Naive thymus-derived CD8-positive, alpha-beta T cell (primary cell): Measurements from ENCODE around the gene DHX16. TPM values are rescaled to one million over a fixed set of nuclear protein-coding genes. Genes with fewer than 3 reads are reported as not detected.
A peak's percentile ranks its signal among the peaks of the same experiment; 100 is the strongest.

ENCODE experiments used
- ATAC-seq, 2 donors: fragments of 150-1000 bp; cut with Tn5 transposase in 1 of 2; sonication (Bioruptor Pico), chemical (Tn5 transposase) in 1 of 2; 1 replicate in 1 of 2; 2 replicates in 1 of 2; pipeline ENCODE4 v1.10.0; 2021; ENCODE audit warnings: mild to moderate bottlenecking in 2 of 2, moderate library complexity in 2 of 2
- POLR2A ChIA-PET: fragments of 350-600 bp; sonication (Branson Sonifier 250); formaldehyde crosslinking; loops from one replicate; lab custom pipeline; 2021; ENCODE audit warnings: antibody characterized with exemption; lab: Charles Lee
- DNase-seq, 10 donors: peaks; one replicate each; pipeline versions ENCODE4 v3.0.0 to v3.0.0-alpha.2; 2020 to 2022
- H3K27ac Mint-ChIP-seq, 10 donors: one replicate each; pipeline ENCODE4 v1.8.0; 2020 to 2022; ENCODE audit warnings: mild to moderate bottlenecking in 10 of 10, mixed read lengths in 10 of 10, moderate library complexity in 4 of 10, inconsistent platforms in 1 of 10
- H3K27me3 Mint-ChIP-seq, 5 donors: one replicate each; pipeline ENCODE4 v1.8.0; 2021 to 2022; ENCODE audit warnings: mixed read lengths in 5 of 5
- H3K36me3 Mint-ChIP-seq, 3 donors: one replicate each; pipeline ENCODE4 v1.8.0; 2020 to 2022; ENCODE audit warnings: mixed read lengths in 3 of 3, mild to moderate bottlenecking in 2 of 3, inconsistent platforms in 1 of 3
- H3K4me1 Mint-ChIP-seq, 4 donors: one replicate each; pipeline ENCODE4 v1.8.0; 2021 to 2022; ENCODE audit warnings: mixed read lengths in 4 of 4
- H3K4me3 Mint-ChIP-seq, 10 donors: one replicate each; pipeline ENCODE4 v1.8.0; 2020 to 2022; ENCODE audit warnings: mild to moderate bottlenecking in 10 of 10, mixed read lengths in 10 of 10, moderate library complexity in 6 of 10, inconsistent platforms in 1 of 10
- H3K9me3 Mint-ChIP-seq, 9 donors: one replicate each; pipeline ENCODE4 v1.8.0; 2020 to 2022; ENCODE audit warnings: mixed read lengths in 9 of 9, mild to moderate bottlenecking in 3 of 9, inconsistent platforms in 1 of 9, moderate library complexity in 1 of 9
- polyA plus RNA-seq, 3 donors: library from polyadenylated mRNA; unstranded; fragments of 300-500 nt; fragmentation: Illumina TruSeq; gene quantifications; one replicate each; pipeline ENCODE4 v1.2.3, GENCODE V29; 2021
- total RNA-seq, 8 experiments: library from RNA in 2 of 8; stranded (reverse) in 2 of 8; gene quantifications; one replicate each; pipeline ENCODE4 v1.2.3 and lab custom pipeline; 2021 to 2026

DHX16 gene
- total and polyA plus RNA-seq, 5 experiments from 2014 or later, result 17.7 to 45.6 (median 31.2) TPM

DNA sequence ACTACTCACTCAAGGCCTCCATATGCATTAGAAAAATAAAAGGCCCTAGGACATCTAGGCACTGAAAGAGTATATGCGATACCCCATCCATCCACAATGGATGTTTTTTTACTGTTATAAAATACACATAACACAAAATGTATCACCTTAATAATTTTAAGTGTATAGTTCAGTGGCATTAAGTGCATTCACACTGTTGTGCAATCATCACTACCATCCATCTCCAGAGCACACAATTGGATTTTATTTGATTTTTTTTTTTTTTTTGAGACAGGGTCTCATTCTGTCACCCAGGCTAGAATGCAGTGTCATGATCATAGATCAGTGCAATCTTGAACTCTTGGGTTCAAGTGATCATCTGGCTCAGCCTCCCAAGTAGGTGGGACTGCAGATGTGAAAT lies 41.5 kb upstream of the DHX16 start:
- Mint-ChIP-seq H3K4me3 (no peak overlapping the region), H3K4me1 (peaks cover 30 to 52% (median 48%) of the 10 kb centered on the region in 4 donors), H3K36me3 (peaks cover 0 to 54% (median 24%) of the 10 kb centered on the region in 3 donors), H3K9me3 (no peaks in the 10 kb centered on the region), H3K27me3 (no peaks in the 10 kb centered on the region), H3K27ac (no peak overlapping the region)
- ATAC-seq (no peak), DNase-seq (no peak)
- POLR2A ChIA-PET, result interaction anchor here (14.3 kb wide), 1 partner anchor 36 kb away, joined by 594 read pairs; the partner anchor contains the start of gene DHX16

DNA sequence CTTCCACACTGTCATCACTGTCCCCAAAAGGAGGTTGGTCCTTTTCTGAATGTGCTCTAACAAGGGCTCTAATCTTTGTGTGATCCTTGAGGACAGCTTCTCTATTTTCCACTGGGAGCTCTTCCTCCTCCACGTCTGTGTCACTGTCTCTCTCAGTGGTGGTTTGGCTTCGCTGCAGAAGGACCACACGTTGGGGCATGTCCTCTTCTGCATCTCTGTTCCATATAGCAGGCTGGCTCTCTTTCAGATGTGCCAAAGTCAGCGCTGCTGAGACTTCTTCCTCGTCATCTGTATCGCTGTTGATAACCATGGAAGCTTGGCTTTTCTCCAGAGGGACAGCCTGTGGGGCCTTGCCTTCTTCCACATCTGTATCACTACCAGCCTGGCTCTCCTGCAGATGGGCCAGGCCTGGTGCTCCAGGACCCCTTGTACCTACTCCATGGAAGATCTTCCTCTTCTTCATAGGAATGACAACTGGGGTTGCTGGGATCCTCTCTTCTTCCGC lies 39.7 kb upstream of the DHX16 start:
- no peak for ATAC-seq
- POLR2A ChIA-PET, result interaction anchor here (1.0 to 14.3 kb wide), 5 partner anchors 9 to 88 kb away, joined by 3 to 594 read pairs (median 4); partner anchors contain the start of gene DHX16
- no peak for DNase-seq
- Mint-ChIP-seq H3K27ac (peak overlapping the region in 3 of 10 donors; percentile 56 to 83 (median 70)), H3K27me3 (no peaks in the 10 kb centered on the region), H3K36me3 (peaks cover 6 to 66% (median 25%) of the 10 kb centered on the region in 3 donors), H3K9me3 (no peaks in the 10 kb centered on the region), H3K4me3 (peak overlapping the region in 1 of 10 donors; percentile 34), H3K4me1 (peaks cover 32 to 43% (median 39%) of the 10 kb centered on the region in 4 donors)

GRCh38 chr6:30711758-30712380 lies 39.1 kb upstream of the DHX16 start:
- POLR2A ChIA-PET, result interaction anchor here (0.6 to 14.3 kb wide), 6 partner anchors 8 to 89 kb away, joined by 3 to 594 read pairs (median 4); partner anchors contain the start of gene DHX16
- Mint-ChIP-seq H3K36me3 (peaks cover 6 to 72% (median 28%) of the 10 kb centered on the region in 3 donors), H3K9me3 (no peaks in the 10 kb centered on the region), H3K27ac (peak overlapping the region in 6 of 10 donors; percentile 26 to 83 (median 60)), H3K4me3 (peak overlapping the region in 3 of 10 donors; percentile 26 to 36 (median 34)), H3K4me1 (peaks cover 31 to 37% (median 33%) of the 10 kb centered on the region in 4 donors), H3K27me3 (no peaks in the 10 kb centered on the region)
- DNase-seq, result no peak
- no peak for ATAC-seq

- DNase-seq (no peak), ATAC-seq (no peak)
- Mint-ChIP-seq H3K4me1 (peaks cover 15 to 26% (median 21%) of the 10 kb centered on the region in 4 donors), H3K27ac (peak overlapping the region in 1 of 10 donors; percentile 46), H3K9me3 (no peaks in the 10 kb centered on the region), H3K27me3 (no peaks in the 10 kb centered on the region), H3K4me3 (no peak overlapping the region), H3K36me3 (peaks cover 6 to 81% (median 35%) of the 10 kb centered on the region in 3 donors)
- POLR2A ChIA-PET, result interaction anchor here (0.6 to 1.0 kb wide), 4 partner anchors 10 to 102 kb away, joined by 3 to 6 read pairs (median 3); no protein-coding TSS in a partner anchor
These were observed 36.5 kb upstream of the DHX16 start for GRCh38 chr6:30709101-30709868.

DNA sequence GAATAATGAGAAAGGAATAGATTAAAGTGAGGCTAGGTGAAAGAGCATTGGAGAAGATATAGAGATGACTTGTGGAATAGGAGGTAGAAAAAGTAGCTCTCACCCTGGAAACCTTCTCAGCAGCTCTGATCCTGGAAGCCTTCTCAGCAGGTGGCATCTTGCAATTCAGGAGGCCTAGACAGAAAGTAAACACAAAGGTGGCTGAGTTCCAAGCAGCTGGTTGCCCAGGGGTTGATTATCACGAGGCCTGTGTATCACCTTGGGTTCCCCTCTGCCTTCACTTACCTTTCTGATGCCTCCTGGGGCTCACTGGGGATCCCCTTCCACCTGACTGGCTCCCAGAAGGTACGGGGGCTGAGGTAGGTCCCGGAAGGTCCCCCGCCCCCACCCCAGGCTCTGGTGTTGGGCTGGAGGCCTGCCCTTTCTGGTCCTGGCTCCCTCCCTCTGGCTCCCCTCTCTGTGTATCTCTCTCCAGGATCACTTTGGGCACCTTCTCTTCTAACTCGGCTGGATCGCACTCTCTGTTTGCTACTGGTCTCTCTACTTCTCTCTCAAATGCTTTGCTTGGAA lies 34.6 kb upstream of the DHX16 start:
- ATAC-seq (no peak), DNase-seq (peak in 1 of 10 donors; percentile 46)
- no peaks in the 10 kb centered on the region for H3K9me3 Mint-ChIP-seq
- POLR2A ChIA-PET, result interaction anchor here (3.8 kb wide), 1 partner anchor 10 kb away, joined by 21 read pairs; the partner anchor contains the start of gene MDC1
- H3K4me3 Mint-ChIP-seq, result no peak overlapping the region
- H3K27me3 Mint-ChIP-seq, result no peaks in the 10 kb centered on the region
- peaks cover 6 to 79% (median 26%) of the 10 kb centered on the region in 3 donors for H3K36me3 Mint-ChIP-seq
- peaks cover 9 to 28% (median 16%) of the 10 kb centered on the region in 4 donors for H3K4me1 Mint-ChIP-seq
- peak overlapping the region in 2 of 10 donors; percentile 26 to 73 for H3K27ac Mint-ChIP-seq

- peak overlapping the region in 3 of 10 donors; percentile 58 to 70 (median 66) for H3K27ac Mint-ChIP-seq
- POLR2A ChIA-PET, result interaction anchor here (0.5 to 3.8 kb wide), 5 partner anchors 9 to 232 kb away, joined by 3 to 21 read pairs (median 6); partner anchors contain the start of gene MDC1
- peaks cover 6 to 72% (median 20%) of the 10 kb centered on the region in 3 donors for H3K36me3 Mint-ChIP-seq
- no peaks in the 10 kb centered on the region for H3K9me3 Mint-ChIP-seq
- H3K27me3 Mint-ChIP-seq, result no peaks in the 10 kb centered on the region
- H3K4me1 Mint-ChIP-seq, result peaks cover 0 to 18% (median 10%) of the 10 kb centered on the region in 4 donors
- H3K4me3 Mint-ChIP-seq, result no peak overlapping the region
- ATAC-seq (no peak), DNase-seq (peak in 1 of 10 donors; percentile 18)
These were observed 32.8 kb upstream of the DHX16 start for GRCh38 chr6:30705620-30706019.

- POLR2A ChIA-PET, result interaction anchor here (1.0 to 3.8 kb wide), 4 partner anchors 9 to 19 kb away, joined by 3 to 21 read pairs (median 9); partner anchors contain the start of gene MDC1
- no peaks in the 10 kb centered on the region for H3K9me3 Mint-ChIP-seq
- no peaks in the 10 kb centered on the region for H3K27me3 Mint-ChIP-seq
- DNase-seq (no peak), ATAC-seq (no peak)
- peaks cover 6 to 81% (median 20%) of the 10 kb centered on the region in 3 donors for H3K36me3 Mint-ChIP-seq
- H3K4me3 Mint-ChIP-seq, result no peak overlapping the region
- peaks cover 0 to 18% (median 10%) of the 10 kb centered on the region in 4 donors for H3K4me1 Mint-ChIP-seq
- H3K27ac Mint-ChIP-seq, result peak overlapping the region in 2 of 10 donors; percentile 32 to 58
These were observed 31.0 kb upstream of the DHX16 start for GRCh38 chr6:30703821-30704220.

DNA sequence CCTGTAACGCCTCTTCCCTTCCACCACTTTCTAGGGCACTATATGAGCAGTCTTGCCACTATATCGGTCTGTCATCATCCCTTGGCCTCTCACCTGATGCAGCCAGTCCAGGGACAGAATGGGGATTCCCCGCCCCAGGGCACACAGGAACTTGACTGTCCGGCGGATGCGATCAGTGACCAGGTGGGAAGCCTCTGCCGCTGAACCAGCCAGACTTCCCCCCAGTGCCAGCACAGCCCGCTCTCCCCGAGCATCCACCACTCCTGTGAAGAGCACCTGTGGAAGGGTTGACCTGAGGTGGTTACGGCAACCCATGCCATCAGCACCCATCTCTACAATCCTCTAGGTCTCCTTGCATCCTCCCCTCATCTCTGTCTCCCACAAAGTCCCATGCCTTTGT lies 30.2 kb upstream of the DHX16 start:
- POLR2A ChIA-PET, result interaction anchor here (0.9 to 2.8 kb wide), 2 partner anchors 10 to 14 kb away, joined by 6 to 15 read pairs; no protein-coding TSS in a partner anchor

DNA sequence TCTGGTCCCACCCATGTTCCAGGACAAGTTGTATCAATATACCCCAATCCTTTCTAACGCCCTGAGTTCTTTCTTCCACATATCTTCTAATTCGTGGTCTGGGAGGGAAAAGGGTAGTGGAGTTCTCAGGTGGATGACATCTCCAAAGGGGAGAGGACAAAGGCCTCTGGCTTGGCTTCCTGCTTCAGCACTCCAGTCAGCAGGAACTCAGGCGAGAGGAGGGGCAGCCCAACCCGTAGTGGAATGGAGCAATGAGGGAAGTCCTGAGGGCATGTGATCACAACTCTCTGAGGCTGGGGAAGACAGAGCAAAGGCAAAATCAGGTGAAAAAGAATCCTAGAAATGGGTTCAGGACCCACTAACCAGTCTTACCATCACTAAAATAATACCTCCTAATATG lies 27.5 kb upstream of the DHX16 start:
- peaks cover 0 to 18% (median 5%) of the 10 kb centered on the region in 4 donors for H3K4me1 Mint-ChIP-seq
- H3K27ac Mint-ChIP-seq, result no peak overlapping the region
- peak in 1 of 10 donors; percentile 32 for DNase-seq
- no peak overlapping the region for H3K4me3 Mint-ChIP-seq
- peaks cover 0 to 53% (median 14%) of the 10 kb centered on the region in 3 donors for H3K36me3 Mint-ChIP-seq
- no peaks in the 10 kb centered on the region for H3K9me3 Mint-ChIP-seq
- ATAC-seq, result no peak
- POLR2A ChIA-PET, result no interaction called here
- H3K27me3 Mint-ChIP-seq, result no peaks in the 10 kb centered on the region

More for the DNA sequence above, 30.2 kb upstream of the DHX16 start:
- H3K9me3 Mint-ChIP-seq, result no peaks in the 10 kb centered on the region
- no peaks in the 10 kb centered on the region for H3K27me3 Mint-ChIP-seq
- no peak overlapping the region for H3K27ac Mint-ChIP-seq
- H3K4me3 Mint-ChIP-seq, result no peak overlapping the region
- H3K4me1 Mint-ChIP-seq, result peaks cover 0 to 18% (median 9%) of the 10 kb centered on the region in 4 donors
- peaks cover 4 to 76% (median 19%) of the 10 kb centered on the region in 3 donors for H3K36me3 Mint-ChIP-seq
- ATAC-seq (no peak), DNase-seq (peak in 1 of 10 donors; percentile 19)

- H3K4me1 Mint-ChIP-seq, result peaks cover 0 to 6% (median 3%) of the 10 kb centered on the region in 4 donors
- no peaks in the 10 kb centered on the region for H3K9me3 Mint-ChIP-seq
- DNase-seq (peak in 1 of 10 donors; percentile 7), ATAC-seq (no peak)
- POLR2A ChIA-PET, result interaction anchor here (0.6 to 1.0 kb wide), 5 partner anchors 9 to 16 kb away, joined by 3 to 4 read pairs (median 3); no protein-coding TSS in a partner anchor
- H3K27ac Mint-ChIP-seq, result no peak overlapping the region
- peaks cover 0 to 21% (median 0%) of the 10 kb centered on the region in 3 donors for H3K36me3 Mint-ChIP-seq
- H3K27me3 Mint-ChIP-seq, result no peaks in the 10 kb centered on the region
- no peak overlapping the region for H3K4me3 Mint-ChIP-seq
These were observed 23.6 kb upstream of the DHX16 start for GRCh38 chr6:30696432-30696831.

GRCh38 chr6:30691208-30691847 lies 18.5 kb upstream of the DHX16 start:
- H3K36me3 Mint-ChIP-seq, result no peaks in the 10 kb centered on the region
- peaks cover 26 to 48% (median 40%) of the 10 kb centered on the region in 4 donors for H3K4me1 Mint-ChIP-seq
- ATAC-seq (no peak), DNase-seq (no peak)
- H3K4me3 Mint-ChIP-seq, result peak overlapping the region; percentile 85 to 94 (median 88)
- POLR2A ChIA-PET, result interaction anchor here (1.0 to 6.9 kb wide), 6 partner anchors 9 to 201 kb away, joined by 3 to 81 read pairs (median 10); partner anchors contain the start of genes MDC1 and TUBB
- H3K27ac Mint-ChIP-seq, result peak overlapping the region; percentile 31 to 99 (median 82)
- H3K27me3 Mint-ChIP-seq, result no peaks in the 10 kb centered on the region
- H3K9me3 Mint-ChIP-seq, result no peaks in the 10 kb centered on the region
